GOT3 (cell line): ENCODE results near the gene NXT2.
A peak's percentile ranks its signal among the peaks of the same experiment; 100 is the strongest.
"Not testable (repeated sequence)": the region's sequence is repeated elsewhere in the genome, so short reads cannot be mapped to it uniquely, and the experiment has no call there.

Experiments
- DNase-seq: peaks from one replicate; lab custom pipeline; 2025; ENCODE audit warnings: mixed read lengths; lab: John Stamatoyannopoulos, UW

Gene NXT2

DNA sequence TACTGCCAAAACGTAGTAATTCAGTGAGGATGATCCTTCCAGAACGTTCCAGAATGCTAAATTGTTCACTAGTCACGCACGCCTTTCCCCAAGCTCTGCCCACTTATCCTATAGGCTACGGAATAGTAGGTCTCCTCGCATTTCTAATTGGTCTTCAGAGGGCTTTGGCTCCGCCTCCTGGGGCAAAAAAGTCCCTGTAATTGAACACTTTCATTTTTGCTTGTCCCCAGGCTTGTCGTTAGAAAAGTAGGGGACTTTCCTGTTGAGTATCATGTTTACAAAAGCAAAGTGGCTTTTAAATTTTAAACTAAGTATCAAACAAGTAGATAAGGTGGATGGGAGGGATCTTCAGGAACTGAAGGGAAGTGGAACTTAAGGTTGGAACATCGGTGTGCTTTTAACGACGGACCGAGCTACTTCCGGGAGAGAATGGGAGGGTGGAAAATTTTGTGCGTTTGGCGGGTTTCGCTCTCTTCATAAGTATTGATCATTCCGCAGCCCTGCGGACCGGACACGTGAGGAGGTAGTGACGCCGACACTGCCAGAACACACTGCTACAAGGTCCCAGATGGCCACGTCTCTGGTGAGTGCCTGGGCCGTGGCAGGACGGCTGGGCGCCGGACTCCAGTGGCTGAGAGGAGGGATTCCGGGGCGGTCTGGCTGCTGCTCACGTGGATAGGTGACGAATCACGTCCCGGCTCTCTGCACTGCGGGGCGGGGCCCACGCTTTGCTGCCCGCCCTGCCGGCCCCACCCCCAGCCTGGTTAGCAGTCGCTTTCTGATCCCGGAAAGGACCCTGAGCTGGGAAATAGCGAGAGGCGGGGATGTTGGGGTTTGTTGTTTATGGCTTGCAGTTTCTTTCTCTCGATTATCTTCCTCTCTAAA is at the start of gene NXT2:
NXT2 (plus strand) TSS at position 406 of the 885 bp plus-strand sequence; CDS start at position 569, 163 bp downstream.
- DNase-seq = peak; percentile 51

DNA sequence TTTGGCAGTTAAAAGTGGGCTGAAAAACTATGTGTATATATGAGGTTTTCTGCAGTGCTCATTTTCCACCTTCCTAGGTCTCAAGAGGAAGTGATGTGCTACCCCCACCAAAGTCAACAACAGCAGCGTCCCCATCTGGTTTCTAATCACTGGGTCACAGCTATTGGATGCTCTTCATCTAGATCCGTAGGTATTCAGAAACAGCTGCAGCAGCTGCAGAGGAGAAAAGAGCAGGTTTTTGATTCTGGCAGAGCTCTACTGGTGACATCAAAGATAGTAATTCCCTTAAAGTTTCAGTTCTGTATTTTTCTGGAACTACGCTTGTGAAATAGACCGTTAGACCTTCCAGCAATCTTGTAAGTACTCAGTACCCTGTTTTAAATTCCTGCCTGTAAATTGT is 49.0 kb upstream of the NXT2 start:
- DNase-seq = no peak

DNA sequence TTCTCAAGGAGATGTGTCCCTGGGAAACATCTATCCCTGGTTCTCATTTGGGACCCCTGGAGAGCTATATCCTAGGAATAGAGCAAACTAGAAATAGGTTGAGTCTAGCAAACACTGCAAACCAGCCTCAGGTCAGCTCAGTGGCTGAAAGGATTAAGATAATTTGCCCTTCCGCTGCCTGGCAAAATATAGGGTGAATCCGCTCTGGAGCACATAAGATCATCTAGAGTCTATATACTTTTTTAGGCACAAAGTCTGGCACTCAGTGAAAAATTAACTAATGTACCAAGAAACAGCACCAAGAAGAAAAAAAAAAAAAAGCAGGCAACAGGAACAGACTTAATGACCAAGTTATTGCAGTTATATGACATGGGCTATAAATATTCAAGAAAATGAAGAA is 47.5 kb upstream of the NXT2 start:
- DNase-seq = no peak

DNA sequence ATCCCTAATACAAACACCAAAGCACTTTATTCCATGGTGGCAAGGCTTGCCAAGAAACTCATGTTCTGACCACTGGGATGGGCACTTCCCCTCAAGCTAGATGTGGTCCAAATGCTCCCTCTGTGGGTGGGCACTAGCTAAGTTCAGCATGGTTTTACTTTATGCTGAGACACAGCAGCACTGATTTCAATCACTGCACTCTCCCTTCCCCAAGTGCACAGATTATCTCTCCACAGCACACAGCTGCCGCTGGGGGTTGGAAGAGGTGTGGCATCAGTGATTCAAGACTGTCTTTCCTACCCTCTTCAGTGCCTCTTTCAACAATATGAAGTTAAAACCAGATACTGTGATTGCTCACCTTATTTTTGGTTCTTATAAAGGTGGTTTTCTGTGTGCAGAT is 38.2 kb upstream of the NXT2 start:
- no peak for DNase-seq

DNA sequence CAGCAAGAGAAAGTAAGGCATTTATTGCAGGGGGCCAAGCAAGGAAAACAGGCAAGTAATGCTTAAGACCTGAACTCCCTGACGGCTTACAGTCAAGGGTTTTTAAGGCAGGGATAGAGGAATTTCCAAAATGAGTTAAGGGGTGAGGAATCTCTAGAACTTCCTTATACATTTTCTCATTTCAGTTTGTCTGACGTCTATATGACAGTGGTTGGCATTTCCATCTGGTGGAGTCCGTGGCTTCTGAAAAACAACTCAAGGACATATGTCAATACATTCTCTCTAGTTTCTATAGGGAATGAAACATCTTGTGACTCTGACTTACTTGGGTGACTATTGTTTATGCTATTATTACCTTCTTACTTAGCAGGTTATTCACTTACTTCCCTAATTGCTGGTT is 35.5 kb upstream of the NXT2 start:
- DNase-seq = no peak

DNA sequence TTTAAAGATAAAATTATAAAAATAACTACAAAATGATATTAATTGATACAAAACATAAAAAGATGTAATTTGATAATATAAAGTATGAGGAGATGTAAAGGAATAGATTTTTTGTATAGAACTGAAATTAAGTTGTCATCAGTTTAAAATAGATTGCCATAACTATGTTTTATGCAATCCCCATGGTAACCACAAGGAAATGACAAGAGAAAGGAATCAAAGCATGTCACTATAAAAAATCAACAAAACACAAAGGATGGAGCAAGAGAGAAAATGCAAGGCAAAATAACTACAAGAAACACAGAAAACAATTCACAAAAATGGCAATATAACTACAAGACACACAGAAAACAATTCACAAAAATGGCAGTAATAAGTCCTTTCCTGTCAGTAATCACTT is 27.7 kb upstream of the NXT2 start:
- DNase-seq = no peak

DNA sequence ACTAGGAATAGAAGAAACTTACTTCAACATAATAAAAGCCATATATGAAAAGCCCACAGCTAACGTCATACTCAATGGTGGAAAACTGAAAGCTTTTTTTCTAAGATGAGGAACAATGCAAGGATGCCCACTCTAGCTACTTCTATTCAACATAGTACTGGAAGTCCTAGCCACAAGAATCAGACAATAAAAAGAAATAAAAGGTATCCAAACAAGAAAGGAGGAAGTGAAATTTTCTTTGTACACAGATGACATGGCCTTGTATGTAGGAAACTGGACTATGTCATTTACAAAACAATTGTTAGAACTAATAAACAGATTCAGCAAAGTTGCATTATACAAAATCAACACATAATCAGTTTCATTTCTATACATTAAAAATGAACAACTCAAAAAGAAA is 25.5 kb upstream of the NXT2 start:
- no peak for DNase-seq

DNA sequence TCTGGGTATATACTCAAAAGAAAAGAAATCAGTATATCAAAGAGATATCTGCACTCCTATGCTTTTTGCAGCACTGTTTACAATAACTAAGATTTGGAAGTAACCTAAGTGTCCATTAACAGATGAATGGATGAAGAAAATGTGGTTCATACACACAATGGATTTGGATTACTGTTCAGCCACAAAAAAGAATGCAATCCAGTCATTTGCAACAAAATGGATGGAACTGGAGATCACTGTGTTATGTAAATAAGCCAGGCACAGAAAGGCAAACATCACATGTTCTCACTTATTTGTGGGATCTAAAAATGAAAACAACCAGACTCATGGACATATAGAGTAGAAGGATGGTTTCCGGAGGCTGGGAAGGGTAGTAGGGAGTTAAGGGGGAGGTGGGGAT is 17.6 kb upstream of the NXT2 start:
- no peak for DNase-seq

DNA sequence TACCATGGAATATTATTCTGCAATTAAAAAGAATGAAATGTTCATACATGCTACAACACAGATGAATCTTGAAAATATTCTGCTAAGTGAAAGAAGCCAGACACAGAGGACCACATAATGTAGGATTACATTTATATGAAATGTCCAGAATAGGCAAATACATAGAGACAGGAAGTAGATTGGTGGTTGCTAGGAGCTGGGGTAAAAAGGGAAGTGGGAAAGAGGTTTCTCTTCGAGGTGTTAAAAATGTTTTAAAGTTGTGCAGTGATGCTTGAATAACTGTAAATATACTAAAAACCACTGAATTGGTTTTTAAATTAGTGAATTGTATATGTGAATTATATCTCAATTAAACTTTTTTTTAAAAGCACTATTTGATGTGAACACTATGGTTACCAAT is 3.6 kb upstream of the NXT2 start:
- no peak for DNase-seq

DNA sequence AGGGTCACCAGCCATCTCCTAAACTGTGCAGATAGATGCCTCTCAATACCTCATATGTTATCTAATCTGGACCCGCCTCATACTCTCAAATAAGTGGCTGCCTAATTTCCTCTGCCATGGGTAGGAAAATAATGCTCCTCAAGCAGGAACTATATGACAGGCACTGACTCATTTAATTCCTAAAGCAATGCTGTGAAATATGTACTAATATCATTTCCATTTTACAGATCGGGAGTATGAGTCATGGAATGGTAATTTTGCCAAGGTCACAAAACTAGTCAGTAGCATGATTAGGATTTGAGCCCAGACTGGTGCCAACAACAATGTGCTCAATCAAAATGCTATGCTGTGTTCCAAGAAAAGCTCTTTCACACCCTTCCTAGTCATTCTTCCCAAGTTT is 3.0 kb upstream of the NXT2 start:
- no peak for DNase-seq

DNA sequence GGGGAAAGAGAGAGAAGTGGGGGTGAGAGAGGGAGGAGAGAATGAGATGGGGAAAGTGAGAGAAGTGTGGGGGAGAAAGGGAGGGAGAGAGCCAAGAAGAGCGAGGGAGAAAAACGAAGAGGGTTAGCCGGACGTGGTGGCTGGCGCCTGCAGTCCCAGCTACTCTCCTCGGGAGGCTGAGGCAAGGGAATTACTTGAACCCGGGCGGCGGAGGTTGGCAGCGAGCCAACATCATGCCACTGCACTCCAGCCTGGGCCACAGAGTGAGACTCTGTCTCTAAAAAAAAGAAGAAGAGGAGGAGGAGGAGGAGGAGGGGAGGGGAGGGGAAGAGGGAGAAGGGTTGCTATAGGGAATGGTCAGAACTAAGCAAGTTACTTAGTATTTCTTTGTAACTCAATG is 1.7 kb upstream of the NXT2 start:
- DNase-seq = no peak

DNA sequence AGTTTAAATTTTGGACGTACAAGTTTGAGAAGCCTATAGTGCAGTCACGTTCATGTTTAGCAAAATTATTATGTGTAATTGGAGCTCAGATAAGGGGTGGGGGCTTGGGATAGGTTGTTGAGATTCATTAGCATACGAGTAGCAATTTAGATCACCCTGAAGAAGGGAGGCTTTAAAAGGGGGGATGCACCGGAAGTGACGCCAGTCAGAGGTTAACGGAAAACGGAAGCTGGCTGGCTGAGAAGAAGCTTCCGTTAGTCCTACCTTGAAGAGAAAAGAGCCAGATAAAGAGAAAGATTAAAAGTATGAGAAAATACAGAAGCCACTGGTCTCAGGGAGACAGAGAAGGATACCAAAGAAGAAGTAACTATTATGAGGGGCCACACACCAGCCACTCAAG is 1.1 kb upstream of the NXT2 start:
- no peak for DNase-seq

DNA sequence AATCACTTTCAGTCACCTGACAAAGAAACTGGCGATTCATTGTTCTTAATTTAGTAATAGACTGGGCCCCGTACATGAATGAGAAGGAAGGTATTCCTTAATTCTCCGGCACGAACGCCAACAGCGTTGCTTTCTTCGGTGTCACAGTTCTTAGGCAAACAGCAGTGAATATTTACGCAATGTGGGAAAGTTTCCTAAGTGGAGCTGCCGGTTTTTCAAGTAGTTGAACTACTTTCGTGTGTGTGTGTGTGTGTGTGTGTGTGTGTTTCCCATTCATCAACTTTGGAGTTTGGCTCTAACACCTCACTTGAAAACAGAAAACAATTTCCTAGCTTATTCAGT is 651 bp downstream of the NXT2 start:
- DNase-seq = no peak

DNA sequence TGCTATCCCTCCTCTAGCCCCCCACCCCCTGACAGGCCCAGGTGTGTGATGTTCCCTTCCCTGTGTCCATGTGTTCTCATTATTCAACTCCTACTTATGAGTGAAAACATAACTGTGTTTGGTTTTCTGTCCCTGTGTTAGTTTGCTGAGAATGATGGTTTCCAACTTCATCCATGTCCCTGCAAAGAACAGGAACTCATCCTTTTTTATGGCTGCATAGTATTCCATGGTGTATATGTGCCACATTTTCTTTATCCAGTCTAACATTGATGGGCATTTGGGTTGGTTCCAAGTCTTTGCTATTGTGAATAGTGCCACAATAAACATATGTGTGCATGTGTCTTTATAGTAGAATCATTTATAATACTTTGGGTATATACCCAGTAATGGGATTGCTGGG is 2.4 kb downstream of the NXT2 start:
- not testable (repeated sequence) for DNase-seq

DNA sequence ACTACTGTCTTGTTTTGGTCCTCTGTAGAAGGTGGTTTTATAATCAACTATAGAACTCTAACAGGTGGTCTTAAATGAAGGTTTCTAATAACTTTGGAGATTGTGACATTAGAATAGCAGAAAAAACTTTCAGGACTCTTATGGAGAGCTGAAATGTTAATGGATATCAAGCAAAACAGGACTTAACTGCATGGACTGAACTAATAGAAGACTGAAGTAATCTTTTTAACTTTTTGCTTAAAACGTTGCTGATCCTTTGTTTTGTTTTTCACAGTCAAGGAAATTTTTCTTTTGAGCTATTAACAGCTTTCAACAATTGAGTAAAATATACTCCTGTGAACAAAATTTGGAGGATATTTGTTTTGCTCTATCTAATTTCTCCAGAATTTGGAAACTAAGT is 17.2 kb downstream of the NXT2 start:
- DNase-seq = no peak

DNA sequence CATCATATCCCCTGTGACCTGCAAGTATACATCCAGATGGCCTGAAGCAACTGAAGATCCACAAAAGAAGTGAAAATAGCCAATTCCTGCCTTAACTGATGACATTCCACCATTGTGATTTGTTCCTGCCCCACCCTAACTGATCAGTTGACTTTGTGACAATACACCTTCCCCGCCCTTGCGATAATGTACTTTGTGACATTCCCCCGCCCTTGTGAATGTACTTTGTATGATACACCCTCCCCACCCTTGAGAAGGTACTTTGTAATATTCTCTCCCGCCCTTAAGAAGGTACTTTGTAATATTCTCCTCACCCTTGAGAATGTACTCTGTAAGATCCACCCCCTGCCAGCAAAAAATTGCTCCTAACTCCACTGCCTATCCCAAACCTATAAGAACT is 39.4 kb downstream of the NXT2 start:
- DNase-seq = not testable (repeated sequence)

DNA sequence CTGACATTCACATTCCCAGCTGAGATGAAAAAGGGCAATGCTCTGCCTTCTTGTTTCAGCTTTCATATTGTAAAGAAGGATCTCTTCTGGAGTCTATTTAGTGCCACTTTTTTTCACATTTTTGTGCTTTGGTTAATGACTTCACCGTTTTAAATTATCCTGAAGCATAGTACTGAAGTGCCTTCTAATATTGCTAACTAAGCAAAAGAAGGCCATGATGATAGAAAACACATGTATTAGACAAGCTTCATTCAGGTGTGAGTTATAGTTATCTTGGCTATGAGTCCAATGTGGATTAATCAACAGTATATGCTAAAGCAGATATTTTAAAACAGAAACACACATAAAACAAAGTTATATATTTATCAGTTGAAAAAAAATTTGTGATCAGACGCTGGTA is 40.4 kb downstream of the NXT2 start:
- no peak for DNase-seq

DNA sequence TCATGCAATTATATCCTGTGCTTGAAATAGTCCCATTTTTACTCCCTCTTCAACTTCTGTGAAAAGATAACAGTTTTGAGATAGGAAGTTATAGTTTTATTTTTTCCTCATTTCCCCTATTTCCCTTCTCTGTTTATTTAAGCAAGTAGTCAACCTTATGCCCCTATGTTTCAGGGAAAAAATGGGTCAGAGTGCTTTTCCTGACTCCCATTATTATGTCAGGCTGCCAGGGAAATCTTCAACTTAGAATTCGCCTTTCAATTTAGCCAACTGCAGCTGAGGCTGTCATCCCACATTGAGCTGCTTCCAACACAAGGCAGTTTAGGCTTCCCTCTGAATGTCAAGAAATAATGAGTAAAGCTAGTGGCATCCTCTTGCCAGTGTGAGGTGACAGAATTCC is 42.3 kb downstream of the NXT2 start:
- no peak for DNase-seq

DNA sequence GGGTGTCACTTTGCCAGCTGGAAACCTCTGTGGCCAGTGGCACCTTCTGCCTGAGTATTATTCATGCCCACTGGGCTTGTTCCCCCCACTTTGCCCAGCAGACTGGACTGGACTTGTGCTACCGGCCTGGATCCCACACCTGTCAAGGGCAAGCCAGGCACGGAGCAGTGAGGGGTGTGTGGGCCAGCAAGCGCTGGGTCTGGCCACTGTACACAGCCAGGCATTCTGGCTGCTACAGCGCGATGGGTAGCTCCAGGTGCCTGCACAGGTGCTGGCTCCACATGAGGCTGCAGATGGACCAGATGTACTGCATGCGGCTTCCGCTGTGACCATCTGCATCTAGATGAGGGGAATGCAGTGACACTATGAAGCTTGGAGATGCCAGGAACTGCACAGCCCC is 48.8 kb downstream of the NXT2 start:
- DNase-seq = no peak

DNA sequence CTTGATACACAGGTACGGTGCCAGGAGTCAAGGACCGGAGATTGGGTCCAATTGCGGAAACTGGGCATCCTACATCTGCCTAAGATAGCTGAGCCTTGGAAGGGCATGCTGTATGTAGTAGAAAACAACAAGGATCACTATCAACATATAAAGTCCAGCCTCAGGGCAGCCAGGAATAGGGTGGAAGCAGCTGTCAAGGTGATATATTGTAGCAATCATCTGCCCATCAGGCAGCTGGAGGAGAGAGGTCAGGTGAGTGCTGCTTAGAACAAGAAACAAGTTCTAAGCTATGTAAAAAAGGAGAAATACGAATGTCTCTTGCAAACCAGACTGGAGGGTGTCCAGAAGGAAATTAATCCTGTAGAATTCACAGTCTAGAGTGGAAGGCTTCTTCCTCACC is 53.5 kb downstream of the NXT2 start:
- DNase-seq = no peak
